GM21360 (cell line): ENCODE data around the gene NACC1.
"Not testable (repeated sequence)": the region's sequence is repeated elsewhere in the genome, so short reads cannot be mapped to it uniquely, and the experiment has no call there.

Experiments used
- ATAC-seq: cut with Tn5 transposase; IDR thresholded peaks from one replicate; pipeline ENCODE4 v1.9.1; 2021; ENCODE audit warnings: mild to moderate bottlenecking, moderate library complexity; ENCODE audit not compliant: unreplicated experiment

The NACC1 gene

DNA sequence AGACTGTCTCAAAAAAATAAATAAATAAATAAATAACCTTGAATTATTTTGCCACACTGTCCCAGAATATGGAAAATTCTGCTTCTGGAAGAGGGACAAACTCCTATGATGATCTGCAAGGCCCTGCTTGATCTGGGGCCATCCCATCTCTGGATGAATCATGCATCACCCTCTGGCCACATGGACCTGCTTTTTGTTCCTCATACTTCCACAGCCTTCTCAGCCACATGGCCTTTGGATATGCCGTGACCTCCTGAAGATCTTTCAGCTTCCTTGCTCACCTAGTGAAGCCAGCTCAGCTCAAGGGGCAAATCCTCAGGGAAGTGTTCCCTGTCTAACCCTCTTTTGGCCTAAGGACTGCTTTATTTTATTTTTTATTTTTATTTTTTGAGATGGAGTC is 42.5 kb downstream of the NACC1 start:
- ATAC-seq = no peak

DNA sequence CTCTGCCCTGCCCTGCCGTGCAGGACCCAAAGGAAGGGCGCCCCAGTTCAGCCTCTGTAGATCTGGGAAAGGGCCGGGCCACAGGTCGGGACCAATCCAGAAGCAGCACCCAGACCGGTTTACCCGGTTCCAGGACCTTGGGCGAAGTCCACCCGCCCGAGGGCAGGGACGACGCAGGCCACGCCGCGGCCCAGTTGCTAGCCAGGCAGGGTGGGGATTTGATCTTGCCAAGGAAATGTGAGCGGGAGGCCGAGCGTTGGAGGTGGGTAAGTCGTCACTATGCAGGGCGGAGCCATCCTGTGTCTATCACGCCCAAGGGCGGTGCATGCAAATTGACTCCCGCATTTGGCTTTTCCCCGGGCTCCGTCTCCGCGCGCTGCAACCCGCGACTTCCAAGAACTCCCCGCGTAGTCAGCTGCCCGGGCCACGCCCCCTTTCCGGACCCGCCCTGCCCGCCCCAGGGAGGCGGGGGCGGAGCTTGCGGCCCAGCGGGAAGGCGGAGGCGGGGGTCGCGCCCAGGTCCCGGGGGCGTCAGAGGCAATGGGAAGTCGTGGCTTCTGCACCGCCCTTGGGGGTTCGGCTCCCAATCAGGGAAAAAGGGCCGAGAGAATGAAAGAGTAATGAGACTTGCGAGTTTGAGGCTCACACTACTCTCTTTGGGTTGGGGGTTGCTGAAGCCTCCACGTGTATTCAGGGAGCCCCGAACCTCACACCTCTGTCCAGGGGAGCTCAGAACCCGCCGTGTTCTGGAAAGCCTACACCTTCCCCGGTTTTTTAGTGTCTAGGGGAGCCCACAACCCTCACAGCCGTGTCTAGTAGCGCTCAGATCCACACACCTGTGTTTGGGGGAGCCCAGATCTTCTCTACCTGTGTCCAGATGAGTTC is 44.9 kb downstream of the NACC1 start:
- ATAC-seq = no peak

DNA sequence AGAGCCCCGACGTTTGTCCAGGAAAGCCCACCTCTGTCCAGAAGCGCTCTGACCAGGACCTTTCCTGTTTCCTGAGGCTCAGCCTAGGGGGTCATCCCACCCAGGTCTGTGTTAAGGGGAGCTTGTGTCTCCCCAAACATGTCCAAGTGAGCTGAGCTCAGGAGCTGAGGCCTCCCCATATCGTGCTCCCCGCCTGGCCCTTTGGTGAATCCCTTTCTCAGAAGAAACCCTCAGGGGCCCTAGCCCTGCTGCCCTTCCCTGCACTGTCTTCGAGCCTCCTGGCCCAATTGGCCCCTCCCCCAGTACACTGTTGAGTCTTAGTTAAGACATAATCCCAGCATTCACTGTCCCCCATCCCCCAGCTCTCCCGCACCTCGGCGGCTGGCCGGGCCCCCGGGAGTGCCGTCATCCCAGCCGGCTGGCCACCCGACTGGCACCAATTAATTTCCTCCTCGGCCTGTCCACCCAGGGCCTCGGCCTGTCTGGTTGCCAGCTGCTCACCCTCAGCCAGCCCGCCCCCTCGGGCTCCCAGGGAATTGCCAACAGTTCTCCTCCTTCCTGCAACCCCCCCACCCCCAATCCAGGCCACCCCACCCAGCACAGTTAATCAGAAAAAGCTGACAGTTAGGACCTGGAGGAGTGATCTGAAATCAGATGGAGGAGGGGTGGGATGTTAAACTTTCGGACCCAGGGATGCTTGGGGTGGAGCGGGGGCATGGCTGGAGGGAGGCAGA is 45.7 kb downstream of the NACC1 start:
- no peak for ATAC-seq

DNA sequence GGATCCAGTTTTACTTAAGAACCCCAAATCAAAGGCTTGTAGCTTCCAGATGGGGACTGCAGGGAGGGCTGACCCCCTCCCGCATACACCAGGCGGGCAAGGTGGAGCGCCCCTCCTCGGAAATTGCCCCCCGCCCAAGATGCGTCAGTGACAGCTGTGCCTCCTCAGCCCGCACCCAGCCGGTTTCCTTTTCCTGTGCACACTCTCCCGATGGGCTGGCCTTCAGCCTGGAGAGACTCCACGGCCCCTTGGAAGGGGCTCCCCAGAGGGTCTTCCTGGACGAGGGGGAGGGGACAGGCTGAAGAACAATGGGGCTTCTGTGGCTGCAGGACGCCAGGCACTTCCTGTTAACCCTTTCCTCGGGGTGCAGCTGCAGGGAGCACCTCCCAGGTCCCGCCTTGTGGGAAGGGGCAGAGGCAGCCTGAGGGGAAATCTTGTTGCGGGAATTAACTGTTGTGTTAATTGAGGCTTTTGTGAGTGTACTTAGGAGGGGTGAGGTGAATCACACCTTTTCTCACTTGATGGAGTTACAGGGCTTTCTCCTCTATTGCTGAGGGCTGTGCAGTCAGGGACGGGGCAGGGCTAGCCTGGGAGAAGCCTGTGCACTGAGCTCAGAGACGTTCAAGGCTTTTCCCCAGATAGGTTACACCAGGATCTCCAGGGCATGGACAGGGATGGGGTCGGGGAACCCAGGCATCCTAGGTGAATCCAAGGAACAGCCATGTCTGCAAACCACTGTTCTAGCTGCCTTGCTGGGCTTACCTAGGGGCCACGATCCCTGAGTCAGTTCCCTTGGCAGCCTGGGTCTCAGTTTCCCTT is 46.5 kb downstream of the NACC1 start:
- ATAC-seq = no peak

DNA sequence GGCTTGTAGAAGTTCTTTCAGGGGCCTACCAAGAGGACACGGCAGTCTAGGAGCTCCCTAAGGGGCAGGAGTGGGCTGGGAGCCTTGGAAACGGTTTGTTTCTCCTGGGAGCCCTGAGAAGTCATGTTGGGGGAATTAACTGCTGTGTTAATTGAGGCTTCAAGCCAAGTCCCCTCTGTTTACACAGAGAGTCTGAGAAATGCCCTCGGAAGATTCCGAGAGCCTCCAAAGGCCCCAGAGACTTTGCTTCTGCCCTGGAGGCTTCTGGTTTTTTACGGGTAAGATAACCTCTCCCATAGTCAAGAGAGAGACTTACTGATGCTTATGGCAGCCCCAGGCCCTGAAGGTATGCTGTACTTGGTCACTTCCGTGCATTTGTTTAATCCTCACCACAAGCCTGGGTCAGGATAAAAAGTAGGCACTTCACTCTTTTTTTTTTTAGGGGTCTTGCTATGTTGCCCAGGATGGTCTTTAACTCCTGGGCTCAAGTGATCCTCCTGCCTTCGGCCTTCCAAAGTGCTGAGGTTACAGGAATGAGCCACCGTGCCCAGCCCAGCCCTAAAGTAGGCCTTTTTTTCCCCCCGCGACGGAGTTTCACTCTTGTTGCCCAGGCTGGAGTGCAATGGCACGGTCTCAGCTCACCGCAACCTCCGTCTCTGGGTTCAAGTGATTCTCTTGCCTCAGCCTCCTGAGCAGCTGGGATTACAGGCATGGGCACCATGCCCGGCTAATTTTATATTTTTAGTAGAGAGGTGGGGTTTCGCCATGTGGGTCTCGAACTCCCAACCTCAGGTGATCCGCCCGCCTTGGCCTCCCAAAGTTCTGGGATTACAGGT is 47.3 kb downstream of the NACC1 start:
- ATAC-seq = no peak

DNA sequence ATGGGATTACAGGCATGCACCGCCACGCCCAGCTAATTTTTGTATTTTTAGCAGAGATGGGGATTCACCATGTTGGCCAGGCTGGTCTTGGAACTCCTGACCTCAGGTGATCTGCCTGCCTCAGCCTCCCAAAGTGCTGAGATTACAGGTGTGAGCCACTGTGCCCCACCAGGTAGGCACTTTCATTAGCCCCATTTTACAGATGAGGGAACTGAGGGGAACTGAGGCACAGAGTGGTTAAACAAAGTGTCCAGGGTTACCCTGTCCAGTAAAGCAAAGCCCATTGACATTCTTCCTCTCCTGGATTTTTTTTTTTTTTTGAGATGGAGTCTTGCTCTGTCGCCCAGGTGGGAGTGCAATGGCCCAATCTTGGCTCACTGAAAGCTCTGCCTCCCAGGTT is 48.1 kb downstream of the NACC1 start:
- not testable (repeated sequence) for ATAC-seq

DNA sequence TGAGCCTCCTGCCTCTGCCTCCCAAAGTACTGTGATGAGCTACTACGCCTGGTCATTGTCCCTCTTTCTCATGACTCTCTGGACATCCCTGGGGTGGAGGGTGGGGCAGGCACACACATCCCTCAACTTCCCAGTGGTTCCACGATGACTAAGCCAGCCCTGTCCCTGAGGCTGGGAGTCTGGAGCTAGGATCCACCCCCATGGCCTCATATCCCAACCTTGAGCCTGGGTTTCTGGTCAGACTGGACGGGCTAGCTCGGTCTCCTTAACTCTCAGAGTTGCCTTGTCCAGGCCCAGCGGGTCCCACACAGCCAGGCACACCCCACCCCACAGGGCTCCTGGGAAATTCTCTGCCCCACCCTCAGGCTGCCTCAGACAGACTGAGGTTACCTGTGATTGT is 51.7 kb downstream of the NACC1 start:
- ATAC-seq = no peak

DNA sequence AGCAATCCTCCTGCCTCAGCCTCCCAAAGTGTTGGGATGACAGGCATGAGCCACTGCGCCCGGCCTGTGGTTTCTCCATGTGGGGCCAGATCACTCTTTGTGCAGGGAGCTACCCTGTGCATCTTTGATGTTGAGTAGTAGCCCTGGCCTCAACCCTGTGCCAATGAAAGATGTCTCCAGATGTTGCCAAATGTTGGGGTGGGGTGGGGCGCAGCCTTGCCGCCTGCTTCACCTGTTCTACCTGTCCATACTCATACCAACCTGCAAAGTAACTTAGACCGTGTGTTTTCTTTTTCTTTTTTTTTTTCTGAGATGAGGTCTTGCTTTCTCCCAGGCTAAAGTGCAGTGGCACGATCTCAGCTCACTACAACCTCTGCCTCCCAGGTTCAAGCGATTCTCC is 53.1 kb downstream of the NACC1 start:
- ATAC-seq = no peak

DNA sequence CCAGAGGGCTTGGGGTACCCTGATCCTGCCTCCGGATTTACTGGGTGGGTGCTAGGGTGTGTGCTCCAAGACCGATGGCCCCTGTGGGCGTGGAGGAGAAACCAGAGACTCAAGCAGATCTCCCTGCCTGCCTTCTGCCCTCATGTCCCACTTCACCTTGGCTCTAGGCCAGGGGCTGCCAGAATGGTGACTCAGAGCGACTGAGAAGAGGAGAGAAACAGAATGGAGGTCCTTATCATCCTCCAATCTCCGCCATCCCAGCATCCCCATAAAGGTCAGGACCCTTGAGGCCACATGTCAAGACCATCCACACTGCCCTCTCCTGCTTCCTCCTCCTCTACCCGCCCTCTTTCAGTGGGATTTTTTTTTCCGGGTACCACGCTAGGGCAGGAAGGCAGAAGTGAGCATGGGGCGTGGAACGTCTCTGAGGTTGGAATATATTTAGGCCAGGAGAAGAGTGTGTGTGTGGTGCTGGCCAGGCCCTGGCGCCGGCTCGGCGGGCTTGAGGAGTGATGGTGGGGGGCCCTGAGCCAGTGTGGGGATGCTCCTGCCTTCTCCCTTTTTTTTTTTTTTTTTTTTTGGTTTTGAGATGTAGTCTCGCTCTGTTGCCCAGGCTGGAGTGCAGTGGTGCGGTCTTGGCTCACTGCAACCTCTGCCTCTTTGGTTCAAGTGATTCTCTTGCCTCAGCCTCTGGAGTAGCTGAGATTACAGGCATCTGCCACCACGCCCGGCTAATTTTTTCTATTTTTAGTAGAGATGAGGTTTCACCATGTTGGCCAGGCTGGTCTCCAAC is 54.5 kb downstream of the NACC1 start:
- ATAC-seq = no peak

DNA sequence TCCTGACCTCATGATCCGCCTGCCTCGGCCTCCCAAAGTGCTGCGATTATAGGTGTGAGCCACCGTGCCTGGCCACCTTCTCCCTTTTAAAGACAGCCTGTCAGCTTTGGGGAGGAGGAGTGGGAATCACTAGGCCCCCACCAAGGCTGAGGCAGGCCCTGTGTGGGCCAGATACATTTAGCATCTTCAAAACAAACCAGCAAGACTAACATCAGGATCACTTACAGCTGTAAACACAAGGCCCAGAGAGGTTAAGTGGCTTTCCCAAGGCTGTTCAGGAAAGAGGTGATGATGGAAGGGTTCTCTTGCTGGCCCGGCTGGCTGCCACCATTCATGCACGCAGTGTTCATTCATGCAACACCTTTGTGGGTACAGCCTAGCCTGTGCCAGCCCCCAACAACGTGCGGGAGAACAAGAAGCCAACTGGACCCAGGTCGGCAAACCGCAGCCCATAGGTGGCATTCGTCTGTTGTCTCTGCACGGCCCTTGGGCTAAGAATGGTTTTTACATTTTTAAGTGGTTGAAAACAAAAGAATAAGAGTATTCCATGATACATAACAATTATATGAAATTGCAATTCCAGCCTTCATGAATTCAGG is 55.2 kb downstream of the NACC1 start:
- no peak for ATAC-seq

DNA sequence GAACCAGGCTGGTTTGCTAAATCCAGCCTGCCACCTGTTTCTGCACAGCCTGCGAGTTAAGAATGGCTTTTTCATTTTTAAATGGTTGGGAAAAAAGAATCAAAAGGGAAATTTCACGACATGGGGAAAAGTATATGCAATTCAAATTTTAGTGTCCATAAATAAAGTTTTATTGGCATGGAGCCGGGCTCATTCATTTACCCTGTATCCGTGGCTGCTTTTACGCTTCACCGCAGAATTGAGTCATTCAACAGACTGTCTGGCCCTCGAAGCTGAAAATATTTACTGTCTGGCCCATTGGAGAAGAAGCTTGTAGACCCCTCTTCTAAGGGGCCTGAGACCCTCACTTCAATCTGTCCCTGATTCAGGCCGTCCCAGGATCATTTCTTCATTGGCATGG is 58.3 kb downstream of the NACC1 start:
- ATAC-seq = no peak

DNA sequence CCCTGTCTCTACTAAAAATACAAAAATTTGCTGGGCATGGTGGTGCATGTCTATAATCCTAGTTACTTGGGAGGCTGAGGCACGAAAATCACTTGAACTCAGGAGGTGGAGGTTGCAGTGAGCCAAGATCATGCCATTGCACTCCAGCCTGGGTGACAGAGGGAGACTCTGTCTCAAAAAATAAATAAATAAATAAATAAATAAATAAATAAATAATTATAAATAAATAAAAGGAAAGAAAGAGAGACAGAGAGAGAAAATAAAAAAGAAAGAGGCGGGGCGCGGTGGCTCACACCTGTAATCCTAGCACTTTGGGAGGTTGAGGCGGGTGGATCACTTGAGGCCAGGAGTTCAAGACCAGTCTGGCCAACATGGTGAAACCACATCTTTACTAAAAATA is 59.5 kb downstream of the NACC1 start:
- ATAC-seq = not testable (repeated sequence)

DNA sequence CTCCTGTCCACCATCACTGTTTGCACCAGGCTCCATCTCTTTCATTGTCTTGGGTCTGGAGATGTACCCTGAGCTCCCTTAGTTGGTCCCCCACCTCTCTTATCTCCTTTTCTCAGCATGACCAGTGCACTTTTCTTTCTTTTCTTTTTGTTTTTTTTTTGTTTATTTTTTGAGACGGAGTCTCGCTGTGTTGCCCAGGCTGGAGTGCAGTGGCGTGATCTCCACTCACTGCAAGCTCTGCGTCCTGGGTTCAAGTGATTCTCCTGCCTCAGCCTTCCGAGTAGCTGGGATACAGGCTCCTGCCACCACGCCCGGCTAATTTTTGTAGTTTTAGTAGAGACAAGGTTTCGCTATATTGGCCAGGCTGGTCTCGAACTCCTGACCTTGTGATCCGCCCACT is 60.2 kb downstream of the NACC1 start:
- not testable (repeated sequence) for ATAC-seq

DNA sequence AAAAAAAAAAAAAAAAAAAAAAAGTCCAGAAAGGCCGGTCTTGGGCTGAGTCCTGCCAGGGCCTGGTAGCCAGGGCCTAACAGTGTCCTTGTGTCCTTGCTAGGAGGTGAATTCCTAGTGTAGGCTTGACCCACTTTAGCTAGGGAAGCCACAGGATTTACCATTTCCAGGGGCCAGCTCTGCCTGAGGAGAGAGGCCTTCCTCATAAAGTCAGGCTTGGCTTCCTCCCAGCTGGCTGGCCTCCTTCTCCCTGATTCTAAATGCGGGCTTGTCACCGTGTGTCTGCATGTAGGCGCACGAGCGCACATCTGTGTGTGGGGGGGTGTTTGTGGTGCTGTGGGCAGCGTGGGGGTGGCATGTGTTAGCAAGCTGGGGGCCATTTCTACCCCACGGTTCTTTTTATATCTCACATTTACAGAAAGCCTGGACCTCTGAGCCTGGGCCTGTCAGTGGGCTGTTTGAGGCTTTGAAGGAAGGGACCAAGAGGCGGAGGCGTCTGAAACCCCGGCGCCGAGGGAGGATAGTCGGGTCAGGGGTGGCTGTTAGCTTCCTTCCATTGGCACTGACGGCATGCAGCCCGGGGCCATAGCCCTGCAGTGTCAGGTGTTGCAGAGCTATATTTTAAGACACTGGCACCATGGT is 63.8 kb downstream of the NACC1 start:
- ATAC-seq = no peak

DNA sequence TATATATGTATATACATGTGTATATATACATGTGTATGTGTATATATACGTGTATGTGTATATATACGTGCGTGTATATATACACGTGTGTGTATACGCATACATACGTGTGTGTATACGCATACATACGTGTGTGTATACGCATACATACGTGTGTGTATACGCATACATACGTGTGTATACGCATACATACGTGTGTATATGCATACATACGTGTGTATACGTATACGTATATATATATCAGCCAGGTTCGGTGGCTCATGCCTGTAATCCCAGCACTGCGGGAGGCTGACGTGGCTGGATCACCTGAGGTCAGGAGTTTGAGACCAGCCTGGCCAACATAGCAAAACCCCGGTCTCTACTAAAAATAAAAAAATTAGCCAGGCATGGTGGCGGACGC is 66.9 kb downstream of the NACC1 start:
- ATAC-seq = not testable (repeated sequence)

DNA sequence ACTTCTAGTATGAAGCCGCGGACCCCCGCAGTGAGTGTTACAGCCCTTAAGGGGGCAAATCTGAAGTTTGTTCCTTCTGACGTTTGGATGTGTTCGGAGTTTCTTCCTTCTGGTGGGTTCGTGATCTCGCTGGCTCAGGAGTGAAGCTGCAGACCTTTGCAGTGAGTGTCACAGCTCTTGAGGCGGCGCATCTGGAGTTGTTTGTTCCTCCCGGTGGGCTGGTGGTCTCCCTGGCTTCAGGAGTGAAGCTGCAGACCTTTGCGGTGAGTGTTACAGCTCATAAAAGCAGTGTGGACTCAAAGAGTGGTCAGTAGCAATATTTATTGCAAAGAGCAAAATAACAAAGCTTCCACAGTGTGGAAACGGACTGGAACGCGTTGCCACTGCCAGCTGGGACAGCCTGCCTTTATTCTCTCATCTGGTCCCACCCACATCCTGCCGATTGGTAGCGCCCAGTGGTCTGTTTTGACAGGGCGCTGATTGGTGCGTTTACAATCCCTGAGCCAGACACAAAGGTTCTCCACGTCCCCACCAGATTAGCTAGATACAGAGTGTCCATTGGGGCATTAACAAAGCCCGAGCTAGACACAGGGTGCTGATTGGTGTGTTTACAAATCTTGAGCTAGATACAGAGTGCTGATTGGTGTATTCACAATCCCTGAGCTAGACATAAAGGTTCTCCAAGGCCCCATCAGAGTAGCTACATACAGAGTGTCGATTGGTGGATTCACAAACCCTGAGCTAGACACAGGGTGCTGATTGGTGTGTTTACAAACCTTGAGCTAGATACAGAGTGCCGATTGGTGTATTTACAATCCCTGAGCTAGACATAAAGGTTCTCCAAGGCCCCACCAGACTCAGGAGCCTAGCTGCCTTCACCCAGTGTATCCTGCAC is 67.9 kb downstream of the NACC1 start:
- not testable (repeated sequence) for ATAC-seq

DNA sequence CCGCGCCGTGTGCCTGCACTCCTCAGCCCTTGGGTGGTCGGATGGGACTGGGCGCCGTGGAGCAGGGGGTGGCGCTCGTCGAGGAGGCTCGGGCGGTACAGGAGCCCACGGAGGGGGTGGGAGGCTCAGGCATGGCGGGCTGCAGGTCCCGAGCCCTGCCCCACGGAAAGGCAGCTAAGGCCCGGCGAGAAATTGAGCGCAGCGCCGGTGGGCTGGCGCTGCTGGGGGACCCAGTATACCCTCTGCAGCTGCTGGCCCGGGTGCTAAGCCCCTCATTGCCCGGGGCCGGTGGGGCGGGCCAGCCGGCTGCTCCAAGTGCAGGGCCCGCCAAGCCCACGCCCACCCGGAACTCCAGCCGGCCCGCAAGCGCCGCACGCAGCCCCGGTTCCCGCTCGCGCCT is 68.6 kb downstream of the NACC1 start:
- ATAC-seq = not testable (repeated sequence)

DNA sequence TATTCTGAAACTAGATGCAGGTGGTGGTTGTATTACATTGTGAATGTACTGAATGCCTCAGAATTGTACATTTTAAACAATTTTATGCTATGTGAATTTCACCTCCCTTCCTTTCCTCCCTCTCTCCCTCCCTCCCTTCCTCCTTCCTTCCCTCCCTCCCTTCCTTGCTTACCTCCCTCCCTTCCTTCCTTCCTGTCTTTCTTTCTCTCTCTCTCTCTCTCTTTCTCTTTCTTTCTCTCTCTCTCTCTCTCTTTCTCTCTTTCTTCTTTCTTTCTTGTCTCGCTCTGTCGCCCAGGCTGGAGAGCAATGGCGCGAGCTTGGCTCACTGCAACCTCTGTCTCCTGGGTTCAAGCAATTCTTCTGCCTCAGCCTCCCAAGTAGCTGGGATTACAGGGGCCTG is 69.4 kb downstream of the NACC1 start:
- no peak for ATAC-seq
